Mesodermal cell (in vitro differentiated cells): ENCODE measurements around the gene PKN2.
"Not testable (repeated sequence)": the region's sequence is repeated elsewhere in the genome, so short reads cannot be mapped to it uniquely, and the experiment has no call there.

Experiments
- H3K27ac ChIP-seq: 2 replicates; pipeline ENCODE4 v1.7.0; 2013; ENCODE audit warnings: mild to moderate bottlenecking, low read depth, low read length, moderate library complexity; ENCODE audit not compliant: severe bottlenecking
- H3K36me3 ChIP-seq: 2 replicates; pipeline ENCODE4 v1.7.1; 2013; ENCODE audit warnings: mild to moderate bottlenecking, low read length, moderate library complexity; ENCODE audit not compliant: control insufficient read depth, insufficient read depth
- H3K4me1 ChIP-seq: one replicate; pipeline ENCODE4 v1.7.1; 2013; ENCODE audit warnings: mild to moderate bottlenecking, low read length; ENCODE audit not compliant: insufficient read depth, control insufficient read depth, poor library complexity, severe bottlenecking
- H3K4me3 ChIP-seq: 2 replicates; pipeline ENCODE4 v1.7.0; 2013; ENCODE audit warnings: low read length, control low read depth, mild to moderate bottlenecking; ENCODE audit not compliant: insufficient read depth, poor library complexity, severe bottlenecking; ENCODE audit errors: extremely low read depth
- H3K9me3 ChIP-seq: 2 replicates; pipeline ENCODE4 v1.7.1; 2013; ENCODE audit warnings: mild to moderate bottlenecking, low read length, moderate library complexity; ENCODE audit not compliant: control insufficient read depth
- WGBS, 2 experiments: methylation state at CpG; one replicate each; pipeline ENCODE4 v1.1.5; 2013; ENCODE audit warnings: missing lambda C conversion rate in 2 of 2; ENCODE audit not compliant: insufficient coverage in 2 of 2; 5-methylcytosine and 5-hydroxymethylcytosine counted together

Gene PKN2

GRCh38 chr1:88877911-88878310 lies 193.8 kb downstream of the PKN2 start:
- H3K4me1 ChIP-seq, result no peaks in the 10 kb centered on the region
- no peak overlapping the region for H3K27ac ChIP-seq
- peaks cover 23% of the 10 kb centered on the region for H3K36me3 ChIP-seq
- 93 to 95% methylated on average over 6 to 7 of the region's 9 CpGs for WGBS, 2 experiments
- no peak overlapping the region for H3K4me3 ChIP-seq
- H3K9me3 ChIP-seq, result no peaks in the 10 kb centered on the region

GRCh38 chr1:88878731-88879130 lies 194.7 kb downstream of the PKN2 start:
- Histone ChIP-seq H3K9me3 (no peaks in the 10 kb centered on the region), H3K36me3 (peaks cover 24% of the 10 kb centered on the region), H3K4me1 (no peaks in the 10 kb centered on the region), H3K27ac (no peak overlapping the region), H3K4me3 (no peak overlapping the region)
- whole genome bisulfite sequencing, 2 experiments, result 60% methylated on average over 1 of the region's 4 CpGs; no CpG with 5 or more reads in 1 of the 2 experiments

- H3K4me1 ChIP-seq, H3K9me3 ChIP-seq, H3K4me3 ChIP-seq, H3K27ac ChIP-seq: not testable (repeated sequence)
- H3K36me3 ChIP-seq, result peaks cover 41% of the 10 kb centered on the region
- 87 to 95% methylated on average over 3 to 7 of the region's 8 CpGs for WGBS, 2 experiments
These were observed 196.6 kb downstream of the PKN2 start for GRCh38 chr1:88880717-88881116.

- H3K9me3 ChIP-seq, result no peaks in the 10 kb centered on the region
- WGBS, 2 experiments, result 83 to 93% methylated on average over 2 to 3 of the region's 3 CpGs
- H3K27ac ChIP-seq, result no peak overlapping the region
- peaks cover 52% of the 10 kb centered on the region for H3K36me3 ChIP-seq
- H3K4me1 ChIP-seq, result no peaks in the 10 kb centered on the region
- no peak overlapping the region for H3K4me3 ChIP-seq
These were observed 199.1 kb downstream of the PKN2 start for GRCh38 chr1:88883156-88883555.
